SK-N-SH treated with all-trans-retinoic acid at 6 μM for 48 hours (cell line): ENCODE measurements around the gene NXPH1.

Experiments used
- ATAC-seq: fragments of 200-7000 bp; cut with Tn5 transposase; 3 replicates; pipeline ENCODE4 v1.9.1; 2020; ENCODE audit warnings: mild to moderate bottlenecking, moderate library complexity
- ARNTL ChIP-seq: fragments of 450-650 bp; formaldehyde crosslinking; IDR thresholded peaks from 2 replicates; pipeline ENCODE4 v1.5.0; 2020; ENCODE audit warnings: low read depth, mild to moderate bottlenecking, moderate library complexity, borderline replicate concordance
- BACH2 ChIP-seq: fragments of 250-450 bp; sonication (Bioruptor Pico); IDR thresholded peaks from 2 replicates; pipeline ENCODE4 v1.9.0; 2021; ENCODE audit warnings: mild to moderate bottlenecking, borderline replicate concordance
- CSDC2 ChIP-seq: fragments of 250-450 bp; sonication (Bioruptor Pico); IDR thresholded peaks from 2 replicates; pipeline ENCODE4 v1.5.0; 2020; ENCODE audit warnings: mild to moderate bottlenecking, moderate library complexity
- CSRNP3 ChIP-seq: fragments of 250-450 bp; sonication (Bioruptor Pico); IDR thresholded peaks from 2 replicates; pipeline ENCODE4 v1.5.1; 2021; ENCODE audit warnings: mild to moderate bottlenecking, moderate library complexity
- ESRRG ChIP-seq: fragments of 250-450 bp; sonication (Bioruptor Pico); IDR thresholded peaks from 2 replicates; pipeline ENCODE4 v1.6.1; 2021; ENCODE audit warnings: mild to moderate bottlenecking
- GLIS3 ChIP-seq: fragments of 250-450 bp; sonication (Bioruptor Pico); IDR thresholded peaks from 2 replicates; pipeline ENCODE4 v1.5.0; 2020; ENCODE audit warnings: mild to moderate bottlenecking, moderate library complexity
- ISL1 ChIP-seq: fragments of 250-450 bp; sonication (Bioruptor Pico); IDR thresholded peaks from 2 replicates; pipeline ENCODE4 v2.1.2; 2022; ENCODE audit warnings: mild to moderate bottlenecking, moderate library complexity
- OSR1 ChIP-seq: fragments of 250-450 bp; sonication (Bioruptor Pico); IDR thresholded peaks from 2 replicates; pipeline ENCODE4 v1.8.0; 2022; ENCODE audit warnings: moderate library complexity, mild to moderate bottlenecking, inconsistent platforms
- PPARA ChIP-seq: fragments of 250-450 bp; sonication (Bioruptor Pico); IDR thresholded peaks from 2 replicates; pipeline ENCODE4 v1.5.0; 2020; ENCODE audit warnings: mild to moderate bottlenecking, borderline replicate concordance
- RARB ChIP-seq: fragments of 250-450 bp; sonication (Bioruptor Pico); IDR thresholded peaks from 2 replicates; pipeline ENCODE4 v1.8.0; 2021; ENCODE audit warnings: mild to moderate bottlenecking, moderate library complexity
- TCF4 ChIP-seq: fragments of 250-450 bp; sonication (Bioruptor Pico); IDR thresholded peaks from 2 replicates; pipeline ENCODE4 v1.8.0; 2021; ENCODE audit warnings: mild to moderate bottlenecking, moderate library complexity, borderline replicate concordance
- TOX ChIP-seq: fragments of 250-450 bp; sonication (Bioruptor Pico); IDR thresholded peaks from 2 replicates; pipeline ENCODE4 v1.8.0; 2021; ENCODE audit warnings: mild to moderate bottlenecking, moderate library complexity, borderline replicate concordance
- ZC3H10 ChIP-seq: fragments of 250-450 bp; sonication (Bioruptor Pico); IDR thresholded peaks from 2 replicates; pipeline ENCODE4 v1.5.1; 2021; ENCODE audit warnings: mild to moderate bottlenecking, moderate library complexity
- ZFP3 ChIP-seq: fragments of 250-450 bp; sonication (Bioruptor Pico); IDR thresholded peaks from 2 replicates; pipeline ENCODE4 v1.5.0; 2020; ENCODE audit warnings: mild to moderate bottlenecking, moderate library complexity
- ZFP30 ChIP-seq: fragments of 450-650 bp; formaldehyde crosslinking; IDR thresholded peaks from 2 replicates; pipeline ENCODE4 v1.5.0; 2022; ENCODE audit warnings: mild to moderate bottlenecking, moderate library complexity
- ZNF565 ChIP-seq: fragments of 450-650 bp; formaldehyde crosslinking; conservative IDR thresholded peaks from 2 replicates; pipeline ENCODE4 v1.5.0; 2020; ENCODE audit warnings: low read depth, mild to moderate bottlenecking, moderate library complexity
- ZNF8 ChIP-seq: fragments of 450-650 bp; formaldehyde crosslinking; IDR thresholded peaks from 2 replicates; pipeline ENCODE4 v1.5.0; 2020; ENCODE audit warnings: mild to moderate bottlenecking, moderate library complexity
- TF ChIP-seq, protein P1 (sequence below): fragments of 250-450 bp; sonication (Bioruptor Pico); IDR thresholded peaks from 2 replicates; pipeline ENCODE4 v1.8.0; 2021; ENCODE audit warnings: low read depth, mild to moderate bottlenecking, moderate library complexity, borderline replicate concordance
- TF ChIP-seq, protein P2 (sequence below): fragments of 250-450 bp; sonication (Bioruptor Pico); IDR thresholded peaks from 2 replicates; pipeline ENCODE4 v1.5.1; 2020; ENCODE audit warnings: low read depth, mild to moderate bottlenecking, moderate library complexity
- TF ChIP-seq, protein P3 (sequence below): fragments of 250-450 bp; sonication (Bioruptor Pico); IDR thresholded peaks from 2 replicates; pipeline ENCODE4 v1.8.0; 2020; ENCODE audit warnings: mild to moderate bottlenecking, moderate library complexity, borderline replicate concordance
- TF ChIP-seq, protein P4 (sequence below): fragments of 250-450 bp; sonication (Bioruptor Pico); IDR thresholded peaks from 2 replicates; pipeline ENCODE4 v1.5.0; 2020; ENCODE audit warnings: mild to moderate bottlenecking, moderate library complexity

The NXPH1 gene

GRCh38 chr7:8597565-8597964 lies 164.2 kb downstream of the NXPH1 start:
- ATAC-seq, result no peak
- TF ChIP-seq, protein P1, sequence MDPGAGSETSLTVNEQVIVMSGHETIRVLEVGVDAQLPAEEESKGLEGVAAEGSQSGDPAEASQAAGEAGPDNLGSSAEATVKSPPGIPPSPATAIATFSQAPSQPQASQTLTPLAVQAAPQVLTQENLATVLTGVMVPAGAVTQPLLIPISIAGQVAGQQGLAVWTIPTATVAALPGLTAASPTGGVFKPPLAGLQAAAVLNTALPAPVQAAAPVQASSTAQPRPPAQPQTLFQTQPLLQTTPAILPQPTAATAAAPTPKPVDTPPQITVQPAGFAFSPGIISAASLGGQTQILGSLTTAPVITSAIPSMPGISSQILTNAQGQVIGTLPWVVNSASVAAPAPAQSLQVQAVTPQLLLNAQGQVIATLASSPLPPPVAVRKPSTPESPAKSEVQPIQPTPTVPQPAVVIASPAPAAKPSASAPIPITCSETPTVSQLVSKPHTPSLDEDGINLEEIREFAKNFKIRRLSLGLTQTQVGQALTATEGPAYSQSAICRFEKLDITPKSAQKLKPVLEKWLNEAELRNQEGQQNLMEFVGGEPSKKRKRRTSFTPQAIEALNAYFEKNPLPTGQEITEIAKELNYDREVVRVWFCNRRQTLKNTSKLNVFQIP (CRISPR knock-in tag), result no peak
- TF ChIP-seq TOX (CRISPR knock-in tag), result no peak
- TF ChIP-seq, protein P2, sequence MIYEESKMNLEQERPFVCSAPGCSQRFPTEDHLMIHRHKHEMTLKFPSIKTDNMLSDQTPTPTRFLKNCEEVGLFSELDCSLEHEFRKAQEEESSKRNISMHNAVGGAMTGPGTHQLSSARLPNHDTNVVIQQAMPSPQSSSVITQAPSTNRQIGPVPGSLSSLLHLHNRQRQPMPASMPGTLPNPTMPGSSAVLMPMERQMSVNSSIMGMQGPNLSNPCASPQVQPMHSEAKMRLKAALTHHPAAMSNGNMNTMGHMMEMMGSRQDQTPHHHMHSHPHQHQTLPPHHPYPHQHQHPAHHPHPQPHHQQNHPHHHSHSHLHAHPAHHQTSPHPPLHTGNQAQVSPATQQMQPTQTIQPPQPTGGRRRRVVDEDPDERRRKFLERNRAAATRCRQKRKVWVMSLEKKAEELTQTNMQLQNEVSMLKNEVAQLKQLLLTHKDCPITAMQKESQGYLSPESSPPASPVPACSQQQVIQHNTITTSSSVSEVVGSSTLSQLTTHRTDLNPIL (CRISPR knock-in tag), result no peak
- no peak for TF ChIP-seq BACH2
- TF ChIP-seq ARNTL (CRISPR knock-in tag), result no peak
- TF ChIP-seq ZC3H10 (CRISPR knock-in tag), result no peak
- no peak for TF ChIP-seq GLIS3 (CRISPR knock-in tag)
- TF ChIP-seq ISL1, result no peak
- no peak for TF ChIP-seq PPARA (CRISPR knock-in tag)
- TF ChIP-seq ZFP3 (CRISPR knock-in tag), result no peak
- no peak for TF ChIP-seq ZNF8
- no peak for TF ChIP-seq TCF4
- TF ChIP-seq, protein P3, sequence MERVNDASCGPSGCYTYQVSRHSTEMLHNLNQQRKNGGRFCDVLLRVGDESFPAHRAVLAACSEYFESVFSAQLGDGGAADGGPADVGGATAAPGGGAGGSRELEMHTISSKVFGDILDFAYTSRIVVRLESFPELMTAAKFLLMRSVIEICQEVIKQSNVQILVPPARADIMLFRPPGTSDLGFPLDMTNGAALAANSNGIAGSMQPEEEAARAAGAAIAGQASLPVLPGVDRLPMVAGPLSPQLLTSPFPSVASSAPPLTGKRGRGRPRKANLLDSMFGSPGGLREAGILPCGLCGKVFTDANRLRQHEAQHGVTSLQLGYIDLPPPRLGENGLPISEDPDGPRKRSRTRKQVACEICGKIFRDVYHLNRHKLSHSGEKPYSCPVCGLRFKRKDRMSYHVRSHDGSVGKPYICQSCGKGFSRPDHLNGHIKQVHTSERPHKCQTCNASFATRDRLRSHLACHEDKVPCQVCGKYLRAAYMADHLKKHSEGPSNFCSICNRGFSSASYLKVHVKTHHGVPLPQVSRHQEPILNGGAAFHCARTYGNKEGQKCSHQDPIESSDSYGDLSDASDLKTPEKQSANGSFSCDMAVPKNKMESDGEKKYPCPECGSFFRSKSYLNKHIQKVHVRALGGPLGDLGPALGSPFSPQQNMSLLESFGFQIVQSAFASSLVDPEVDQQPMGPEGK (CRISPR knock-in tag), result no peak
- TF ChIP-seq, protein P4, sequence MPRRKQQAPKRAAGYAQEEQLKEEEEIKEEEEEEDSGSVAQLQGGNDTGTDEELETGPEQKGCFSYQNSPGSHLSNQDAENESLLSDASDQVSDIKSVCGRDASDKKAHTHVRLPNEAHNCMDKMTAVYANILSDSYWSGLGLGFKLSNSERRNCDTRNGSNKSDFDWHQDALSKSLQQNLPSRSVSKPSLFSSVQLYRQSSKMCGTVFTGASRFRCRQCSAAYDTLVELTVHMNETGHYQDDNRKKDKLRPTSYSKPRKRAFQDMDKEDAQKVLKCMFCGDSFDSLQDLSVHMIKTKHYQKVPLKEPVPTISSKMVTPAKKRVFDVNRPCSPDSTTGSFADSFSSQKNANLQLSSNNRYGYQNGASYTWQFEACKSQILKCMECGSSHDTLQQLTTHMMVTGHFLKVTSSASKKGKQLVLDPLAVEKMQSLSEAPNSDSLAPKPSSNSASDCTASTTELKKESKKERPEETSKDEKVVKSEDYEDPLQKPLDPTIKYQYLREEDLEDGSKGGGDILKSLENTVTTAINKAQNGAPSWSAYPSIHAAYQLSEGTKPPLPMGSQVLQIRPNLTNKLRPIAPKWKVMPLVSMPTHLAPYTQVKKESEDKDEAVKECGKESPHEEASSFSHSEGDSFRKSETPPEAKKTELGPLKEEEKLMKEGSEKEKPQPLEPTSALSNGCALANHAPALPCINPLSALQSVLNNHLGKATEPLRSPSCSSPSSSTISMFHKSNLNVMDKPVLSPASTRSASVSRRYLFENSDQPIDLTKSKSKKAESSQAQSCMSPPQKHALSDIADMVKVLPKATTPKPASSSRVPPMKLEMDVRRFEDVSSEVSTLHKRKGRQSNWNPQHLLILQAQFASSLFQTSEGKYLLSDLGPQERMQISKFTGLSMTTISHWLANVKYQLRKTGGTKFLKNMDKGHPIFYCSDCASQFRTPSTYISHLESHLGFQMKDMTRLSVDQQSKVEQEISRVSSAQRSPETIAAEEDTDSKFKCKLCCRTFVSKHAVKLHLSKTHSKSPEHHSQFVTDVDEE (CRISPR knock-in tag), result no peak
- no peak for TF ChIP-seq CSDC2 (CRISPR knock-in tag)
- no peak for TF ChIP-seq CSRNP3 (CRISPR knock-in tag)
- TF ChIP-seq ZFP30, result no peak
- TF ChIP-seq ZNF565 (CRISPR knock-in tag), result no peak
- TF ChIP-seq OSR1, result no peak
- TF ChIP-seq, all 23 proteins: peak for 0

DNA sequence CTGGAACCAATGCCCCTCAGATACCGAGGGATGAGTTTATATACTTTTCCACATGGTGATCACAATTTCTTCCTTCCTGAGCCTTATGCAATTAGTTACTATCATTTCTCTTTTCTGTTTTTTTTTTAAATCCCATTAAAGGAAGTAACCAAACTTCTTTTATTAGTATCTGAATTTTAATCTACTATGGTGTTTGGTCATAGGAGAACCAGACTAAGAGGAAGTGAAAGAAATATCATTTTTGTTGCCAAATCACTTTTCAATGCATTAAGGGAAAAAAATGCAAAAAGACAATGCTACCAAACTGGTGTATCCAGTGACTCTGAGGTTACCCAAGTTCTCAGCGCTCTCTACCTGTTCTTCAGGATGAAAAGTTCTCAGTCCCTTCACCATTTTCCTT lies 167.7 kb downstream of the NXPH1 start:
- no peak for ATAC-seq
- TF ChIP-seq BACH2 (no peak), RARB (CRISPR knock-in tag) (no peak), ZNF8 (no peak), TCF4 (no peak), ESRRG (CRISPR knock-in tag) (no peak), TOX (CRISPR knock-in tag) (no peak), ZFP3 (CRISPR knock-in tag) (no peak)
- TF ChIP-seq, protein P2 (CRISPR knock-in tag), result no peak
- TF ChIP-seq, protein P4 (CRISPR knock-in tag), result no peak
